ENCODE results near the gene PRXL2C. TPM values are rescaled to one million over a fixed set of nuclear protein-coding genes. Genes with fewer than 3 reads are reported as not detected.
A peak's percentile ranks its signal among the peaks of the same experiment; 100 is the strongest.

Gene PRXL2C
- total and polyA plus RNA-seq, 2 donors from 2014 or later = 6.4 to 19.8 TPM

- Histone ChIP-seq H3K9me3 (ENCODE audit: control insufficient read depth in 2 of 3, insufficient read depth in 1 of 3, low read length in 3 of 3) (no peaks in the 10 kb centered on the region), H3K36me3 (ENCODE audit: control insufficient read depth in 2 of 3, insufficient read depth in 3 of 3, low read length in 3 of 3) (no peaks in the 10 kb centered on the region), H3K27ac (ENCODE audit: low read depth in 2 of 2, low read length in 2 of 2) (no peak overlapping the region), H3K4me3 (ENCODE audit: low read length in 3 of 3) (no peak overlapping the region), H3K4me1 (ENCODE audit: control insufficient read depth in 2 of 3, insufficient read depth in 2 of 3, low read depth in 1 of 3, low read length in 3 of 3) (no peaks in the 10 kb centered on the region), H3K27me3 (ENCODE audit: control insufficient read depth, insufficient read depth, low read length) (no peaks in the 10 kb centered on the region), H3K9ac (ENCODE audit: low read length in 3 of 3) (no peak overlapping the region)
- no peak for TF ChIP-seq CTCF (IDR thresholded peaks at IDR 0.05; ENCODE audit: borderline replicate concordance, extremely low read depth, insufficient read depth)
- intact Hi-C loops (cut with DNase I) = no loop called here
- peak in 2 of 5 donors; percentile 36 to 45 for DNase-seq
- FAIRE-seq = no peak
Measured at GRCh38 chr9:96603305-96604003, 51.7 kb downstream of the PRXL2C start.

- H3K36me3 ChIP-seq (ENCODE audit: control insufficient read depth in 2 of 3, insufficient read depth in 3 of 3, low read length in 3 of 3) = no peaks in the 10 kb centered on the region
- H3K9ac ChIP-seq (ENCODE audit: low read length in 3 of 3) = no peak overlapping the region
- no peaks in the 10 kb centered on the region for H3K4me1 ChIP-seq (ENCODE audit: control insufficient read depth in 2 of 3, insufficient read depth in 2 of 3, low read depth in 1 of 3, low read length in 3 of 3)
- no peak for DNase-seq
- TF ChIP-seq CTCF (IDR thresholded peaks at IDR 0.05; ENCODE audit: borderline replicate concordance, extremely low read depth, insufficient read depth) = no peak
- no peaks in the 10 kb centered on the region for H3K9me3 ChIP-seq (ENCODE audit: control insufficient read depth in 2 of 3, insufficient read depth in 1 of 3, low read length in 3 of 3)
- no peak for FAIRE-seq
- no peak overlapping the region for H3K27ac ChIP-seq (ENCODE audit: low read depth in 2 of 2, low read length in 2 of 2)
- H3K4me3 ChIP-seq (ENCODE audit: low read length in 3 of 3) = no peak overlapping the region
- no peaks in the 10 kb centered on the region for H3K27me3 ChIP-seq (ENCODE audit: control insufficient read depth, insufficient read depth, low read length)
- intact Hi-C loops (cut with DNase I) = no loop called here
Measured at GRCh38 chr9:96599298-96599697, 55.8 kb downstream of the PRXL2C start.

GRCh38 chr9:96596601-96597111 is 58.5 kb downstream of the PRXL2C start:
- intact Hi-C loops (cut with DNase I) = no loop called here
- no peaks in the 10 kb centered on the region for H3K27me3 ChIP-seq (ENCODE audit: control insufficient read depth, insufficient read depth, low read length)
- no peaks in the 10 kb centered on the region for H3K9me3 ChIP-seq (ENCODE audit: control insufficient read depth in 2 of 3, insufficient read depth in 1 of 3, low read length in 3 of 3)
- H3K4me1 ChIP-seq (ENCODE audit: control insufficient read depth in 2 of 3, insufficient read depth in 2 of 3, low read depth in 1 of 3, low read length in 3 of 3) = no peaks in the 10 kb centered on the region
- FAIRE-seq = no peak
- no peak for TF ChIP-seq CTCF (IDR thresholded peaks at IDR 0.05; ENCODE audit: borderline replicate concordance, extremely low read depth, insufficient read depth)
- no peak overlapping the region for H3K9ac ChIP-seq (ENCODE audit: low read length in 3 of 3)
- H3K4me3 ChIP-seq (ENCODE audit: low read length in 3 of 3) = no peak overlapping the region
- H3K36me3 ChIP-seq (ENCODE audit: control insufficient read depth in 2 of 3, insufficient read depth in 3 of 3, low read length in 3 of 3) = no peaks in the 10 kb centered on the region
- no peak for DNase-seq
- no peak overlapping the region for H3K27ac ChIP-seq (ENCODE audit: low read depth in 2 of 2, low read length in 2 of 2)

Other genes starting within 250 kb of the PRXL2C start
- 1.9 TPM for gene ZNF367, start 236.9 kb downstream of the PRXL2C start, total RNA-seq
- 1.5 TPM for gene ZNF367, start 236.9 kb downstream of the PRXL2C start, polyA plus RNA-seq (ENCODE audit: insufficient read depth, low read depth, low replicate concordance)
- gene HABP4, start 205.1 kb downstream of the PRXL2C start, total RNA-seq = 20.9 TPM
- gene HABP4, start 205.1 kb downstream of the PRXL2C start, polyA plus RNA-seq (ENCODE audit: insufficient read depth, low read depth, low replicate concordance) = 37.5 TPM
- gene CDC14B, start 35.5 kb downstream of the PRXL2C start, total RNA-seq = 19.6 TPM
- 9.1 TPM for gene CDC14B, start 35.5 kb downstream of the PRXL2C start, polyA plus RNA-seq (ENCODE audit: insufficient read depth, low read depth, low replicate concordance)
- gene ZNF510, start 122.8 kb upstream of the PRXL2C start, total RNA-seq = 13.9 TPM
- gene ZNF510, start 122.8 kb upstream of the PRXL2C start, polyA plus RNA-seq (ENCODE audit: insufficient read depth, low read depth, low replicate concordance) = 3.4 TPM
- 7.0 TPM for gene ZNF782, start 199.2 kb upstream of the PRXL2C start, total RNA-seq
- 2.7 TPM for gene ZNF782, start 199.2 kb upstream of the PRXL2C start, polyA plus RNA-seq (ENCODE audit: insufficient read depth, low read depth, low replicate concordance)